Islet precursor cell (in vitro differentiated cells): ENCODE results near the gene CFC1B.
"Not testable (repeated sequence)": the region's sequence is repeated elsewhere in the genome, so short reads cannot be mapped to it uniquely, and the experiment has no call there.

Source experiments
- DNase-seq: peaks from one replicate; pipeline ENCODE4 v3.0.0-alpha.2; 2018

CFC1B gene

DNA sequence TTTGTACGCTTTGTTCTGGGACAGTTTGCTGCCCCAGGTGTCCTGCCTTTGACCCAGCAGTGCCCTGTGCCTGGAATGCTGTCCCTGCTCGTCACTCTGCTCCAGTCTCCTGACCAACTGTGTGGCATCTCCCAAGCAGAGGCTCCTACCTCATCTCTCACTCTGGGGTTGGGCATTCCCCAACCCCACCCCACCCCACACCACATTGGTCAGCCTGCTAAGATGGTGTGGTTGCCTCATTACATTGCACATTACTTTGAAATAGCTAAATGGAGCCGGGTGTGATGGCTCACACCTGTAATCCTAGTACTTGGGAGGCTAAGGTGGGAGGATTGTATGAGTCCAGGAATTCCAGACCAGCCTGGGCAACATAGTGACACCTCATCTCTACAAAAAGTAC lies 50.9 kb downstream of the CFC1B start:
- not testable (repeated sequence) for DNase-seq

DNA sequence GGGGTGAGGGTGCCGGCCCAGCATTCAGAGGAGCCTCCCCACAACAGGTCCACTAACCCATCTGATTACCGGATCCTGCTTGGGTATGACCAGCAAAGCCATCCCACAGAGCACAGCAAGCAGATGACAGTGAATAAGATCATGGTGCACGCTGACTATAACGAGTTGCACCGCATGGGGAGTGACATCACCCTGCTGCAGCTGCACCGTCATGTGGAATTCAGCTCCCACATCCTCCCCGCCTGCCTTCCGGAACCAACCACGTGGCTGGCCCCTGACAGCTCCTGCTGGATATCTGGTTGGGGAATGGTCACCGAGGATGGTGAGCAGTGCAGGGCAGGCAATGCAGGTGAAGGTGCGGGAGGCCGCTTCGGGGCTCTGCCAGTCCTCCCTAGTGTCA lies 53.2 kb downstream of the CFC1B start:
- DNase-seq: not testable (repeated sequence)

DNA sequence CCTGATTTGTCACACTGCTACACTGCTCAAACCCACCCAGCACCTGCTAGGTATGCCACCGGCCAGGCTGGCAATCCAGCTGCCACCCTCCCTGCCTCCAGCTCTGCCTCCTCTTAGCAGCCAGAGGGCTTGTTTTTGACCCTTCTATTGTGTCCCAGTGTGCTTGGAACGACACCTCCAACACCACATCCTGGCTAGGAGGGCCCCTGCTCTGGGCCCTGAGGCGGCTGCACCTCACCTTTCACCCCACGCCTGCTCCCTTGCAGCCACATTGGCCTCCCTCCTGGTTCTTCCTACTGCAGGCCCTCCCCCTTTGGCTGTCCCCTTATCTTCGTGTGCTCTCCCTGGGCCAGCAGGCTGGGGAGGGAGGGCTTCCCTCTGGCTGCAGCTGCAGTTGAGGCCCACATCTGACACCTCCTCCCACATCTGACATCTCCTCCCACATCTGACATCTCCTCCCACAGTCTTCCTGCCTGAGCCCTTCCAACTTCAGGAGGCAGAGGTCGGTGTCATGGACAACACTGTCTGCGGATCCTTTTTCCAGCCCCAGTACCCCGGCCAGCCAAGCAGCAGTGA lies 55.3 kb downstream of the CFC1B start:
- DNase-seq: not testable (repeated sequence)

DNA sequence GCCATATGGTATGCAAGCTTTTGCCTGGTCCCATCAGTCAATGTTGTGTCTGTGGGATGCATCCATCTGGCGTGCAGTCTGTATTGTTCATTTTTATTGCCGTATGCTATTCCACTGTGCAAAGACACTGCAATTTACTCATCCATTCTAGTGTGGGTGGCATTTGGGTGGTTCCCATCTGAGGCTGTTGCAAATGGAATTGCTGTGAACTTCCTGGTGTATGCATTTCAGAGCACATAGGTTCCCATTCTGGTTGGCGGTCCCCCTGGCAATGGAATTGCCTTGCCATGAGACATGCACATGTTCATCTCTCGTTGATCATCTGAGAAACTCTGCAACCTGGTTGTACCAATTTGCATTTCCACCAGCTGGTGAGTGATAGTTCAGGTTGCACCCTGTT lies 56.5 kb downstream of the CFC1B start:
- DNase-seq: not testable (repeated sequence)
